ENCODE results near the gene SMPD1. TPM values are rescaled to one million over a fixed set of nuclear protein-coding genes. Genes with fewer than 3 reads are reported as not detected.

The SMPD1 gene
- total and polyA plus RNA-seq, 2 experiments from 2014 or later, result 63.0 to 70.0 TPM

GRCh38 chr11:6433998-6434660, 43.9 kb downstream of the SMPD1 start:
- no peak overlapping the region for H3K27ac ChIP-seq
- DNase-seq (ENCODE audit: low spot score), result no peak
- no peaks in the 10 kb centered on the region for H3K4me1 ChIP-seq (ENCODE audit: insufficient read depth)
- H3K9me3 ChIP-seq (ENCODE audit: low read depth), result no peaks in the 10 kb centered on the region
- H4K20me1 ChIP-seq (ENCODE audit: insufficient read depth, poor library complexity, severe bottlenecking), result no peaks in the 10 kb centered on the region
- H3K4me3 ChIP-seq, result no peak overlapping the region
- no peak overlapping the region for H3K4me2 ChIP-seq
- TF ChIP-seq CTCF (IDR thresholded peaks at IDR 0.05; ENCODE audit: poor library complexity) (no peak), EZH2 (IDR thresholded peaks at IDR 0.05; ENCODE audit: borderline replicate concordance) (no peak), EZH2phosphoT487 (IDR thresholded peaks at IDR 0.05; ENCODE audit: low read depth, severe bottlenecking, unreplicated experiment) (no peak)
- WGBS (ENCODE audit: low lambda C conversion rate, missing lambda C conversion rate), result 58% methylated on average over 5 of the region's 5 CpGs
- H3K27me3 ChIP-seq, result no peaks in the 10 kb centered on the region
- H3K79me2 ChIP-seq, result no peaks in the 10 kb centered on the region
- H3K36me3 ChIP-seq (replicated peaks; ENCODE audit: insufficient read depth, low read depth), result no peaks in the 10 kb centered on the region
- no peak overlapping the region for H2AFZ ChIP-seq
- no peaks in the 10 kb centered on the region for H3K9me2 ChIP-seq (replicated peaks; ENCODE audit: insufficient read depth)

DNA sequence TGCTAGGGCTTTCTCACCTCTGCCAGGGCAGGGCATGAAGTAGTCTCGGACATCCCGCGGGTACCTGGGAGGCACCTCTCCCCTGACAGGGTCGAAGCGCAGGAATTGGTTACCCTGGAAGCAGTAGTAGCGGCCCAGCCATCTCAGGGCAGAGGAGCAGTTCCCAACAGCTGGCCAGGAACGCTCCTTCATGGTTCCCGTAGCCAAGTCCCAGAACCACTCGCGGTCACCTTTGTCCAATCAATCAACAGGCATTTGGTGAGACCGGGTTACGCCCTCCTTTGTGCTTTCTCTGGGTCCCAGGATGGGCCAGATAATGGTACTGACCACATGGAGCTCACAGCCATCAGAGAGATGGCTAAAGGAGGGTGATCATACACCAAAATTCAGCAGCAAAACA, 47.1 kb downstream of the SMPD1 start:
- 93% methylated on average over 12 of the region's 12 CpGs for WGBS (ENCODE audit: low lambda C conversion rate, missing lambda C conversion rate)
- Histone ChIP-seq H3K9me3 (ENCODE audit: low read depth) (no peaks in the 10 kb centered on the region), H3K27ac (no peak overlapping the region), H4K20me1 (ENCODE audit: insufficient read depth, poor library complexity, severe bottlenecking) (no peaks in the 10 kb centered on the region), H3K4me1 (ENCODE audit: insufficient read depth) (peaks cover 20% of the 10 kb centered on the region), H3K79me2 (no peaks in the 10 kb centered on the region), H3K27me3 (no peaks in the 10 kb centered on the region), H3K9me2 (replicated peaks; ENCODE audit: insufficient read depth) (no peaks in the 10 kb centered on the region), H2AFZ (no peak overlapping the region), H3K4me3 (no peak overlapping the region), H3K36me3 (replicated peaks; ENCODE audit: insufficient read depth, low read depth) (no peaks in the 10 kb centered on the region), H3K4me2 (no peak overlapping the region)
- TF ChIP-seq EZH2 (IDR thresholded peaks at IDR 0.05; ENCODE audit: borderline replicate concordance), result no peak
- DNase-seq (ENCODE audit: low spot score), result no peak

DNA sequence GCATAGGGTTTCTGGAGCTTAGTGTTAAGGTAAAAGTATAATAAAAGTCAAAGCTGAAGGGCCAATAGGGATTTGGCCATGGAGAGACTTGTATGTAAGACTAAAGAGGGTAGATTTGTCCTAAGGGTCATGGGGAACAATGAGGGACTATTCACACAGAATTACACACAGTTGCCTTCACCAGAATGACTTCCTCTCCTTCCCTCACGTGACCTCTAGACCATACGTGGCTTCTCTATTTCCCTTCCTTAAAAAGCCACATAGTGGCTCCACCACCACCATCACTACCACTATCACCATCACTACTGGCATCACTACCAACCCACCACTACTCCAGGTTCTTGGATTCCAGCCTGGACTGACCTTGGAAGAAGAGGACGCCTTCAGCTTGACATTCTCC, 47.7 kb downstream of the SMPD1 start:
- TF ChIP-seq CTCF (IDR thresholded peaks at IDR 0.05; ENCODE audit: poor library complexity) (no peak), EZH2 (IDR thresholded peaks at IDR 0.05; ENCODE audit: borderline replicate concordance) (no peak), EZH2phosphoT487 (IDR thresholded peaks at IDR 0.05; ENCODE audit: low read depth, severe bottlenecking, unreplicated experiment) (no peak)
- H3K27me3 ChIP-seq, result no peaks in the 10 kb centered on the region
- no peaks in the 10 kb centered on the region for H3K79me2 ChIP-seq
- no peak overlapping the region for H3K27ac ChIP-seq
- H3K4me1 ChIP-seq (ENCODE audit: insufficient read depth), result peaks cover 20% of the 10 kb centered on the region
- DNase-seq (ENCODE audit: low spot score), result no peak
- H3K36me3 ChIP-seq (replicated peaks; ENCODE audit: insufficient read depth, low read depth), result no peaks in the 10 kb centered on the region
- H3K9me2 ChIP-seq (replicated peaks; ENCODE audit: insufficient read depth), result no peaks in the 10 kb centered on the region
- WGBS (ENCODE audit: low lambda C conversion rate, missing lambda C conversion rate), result 89% methylated on average over 3 of the region's 3 CpGs
- no peaks in the 10 kb centered on the region for H3K9me3 ChIP-seq (ENCODE audit: low read depth)
- H2AFZ ChIP-seq, result no peak overlapping the region
- H3K4me3 ChIP-seq, result no peak overlapping the region
- H3K4me2 ChIP-seq, result no peak overlapping the region
- no peaks in the 10 kb centered on the region for H4K20me1 ChIP-seq (ENCODE audit: insufficient read depth, poor library complexity, severe bottlenecking)

DNA sequence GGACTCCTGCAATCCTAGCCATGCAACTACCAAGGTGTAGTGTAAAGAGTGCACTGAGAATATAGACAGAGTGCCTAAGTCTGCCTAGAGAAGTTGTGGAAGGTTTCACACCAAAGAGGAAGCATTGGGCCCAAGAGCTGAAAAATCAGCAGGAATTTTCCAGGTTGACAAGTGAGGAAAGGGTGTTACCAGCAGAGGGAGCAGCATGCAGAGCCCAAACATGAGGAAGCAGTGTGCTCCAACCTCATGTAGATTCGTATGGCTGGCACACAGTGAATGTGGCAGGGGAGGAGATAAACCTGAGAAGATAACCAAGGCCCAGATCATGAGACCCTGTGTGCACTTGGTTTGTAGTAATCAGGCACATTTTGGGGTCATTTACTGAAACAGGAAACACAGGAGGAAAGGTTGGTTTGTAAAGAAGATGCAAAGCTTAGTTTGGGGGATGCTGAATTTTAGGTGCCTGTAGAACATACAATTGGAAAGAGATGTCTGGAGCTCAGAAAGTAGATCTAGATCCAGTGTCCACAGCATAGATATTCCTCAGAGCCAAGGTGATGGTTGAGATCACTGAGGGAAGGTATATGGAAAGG, 48.8 kb downstream of the SMPD1 start:
- Histone ChIP-seq H3K9me3 (ENCODE audit: low read depth) (no peaks in the 10 kb centered on the region), H3K4me1 (ENCODE audit: insufficient read depth) (peaks cover 20% of the 10 kb centered on the region), H3K4me2 (no peak overlapping the region), H3K9me2 (replicated peaks; ENCODE audit: insufficient read depth) (no peaks in the 10 kb centered on the region), H3K27ac (no peak overlapping the region), H3K27me3 (no peaks in the 10 kb centered on the region), H3K4me3 (no peak overlapping the region), H3K36me3 (replicated peaks; ENCODE audit: insufficient read depth, low read depth) (no peaks in the 10 kb centered on the region), H4K20me1 (ENCODE audit: insufficient read depth, poor library complexity, severe bottlenecking) (no peaks in the 10 kb centered on the region), H3K79me2 (no peaks in the 10 kb centered on the region), H2AFZ (no peak overlapping the region)
- peak; percentile 77 for DNase-seq (ENCODE audit: low spot score)
- WGBS (ENCODE audit: low lambda C conversion rate, missing lambda C conversion rate), result 30% methylated on average over 1 of the region's 1 CpG
- peak; percentile 69 for TF ChIP-seq CTCF (IDR thresholded peaks at IDR 0.05; ENCODE audit: poor library complexity)
- no peak for TF ChIP-seq EZH2phosphoT487 (IDR thresholded peaks at IDR 0.05; ENCODE audit: low read depth, severe bottlenecking, unreplicated experiment)

Measured in hepatocyte (in vitro differentiated cells).